Measurements from ENCODE around the gene PNPLA1. TPM values are rescaled to one million over a fixed set of nuclear protein-coding genes. Genes with fewer than 3 reads are reported as not detected.

Gene PNPLA1
- total RNA-seq, 4 donors from 2014 or later: not detected

GRCh38 chr6:36317623-36318022 is 47.8 kb downstream of the PNPLA1 start:
- no peak for TF ChIP-seq CTCF (IDR thresholded peaks at IDR 0.05; ENCODE audit: low read depth)

GRCh38 chr6:36318690-36319435 is 49.0 kb downstream of the PNPLA1 start:
- no peak for TF ChIP-seq CTCF (IDR thresholded peaks at IDR 0.05; ENCODE audit: low read depth)

DNA sequence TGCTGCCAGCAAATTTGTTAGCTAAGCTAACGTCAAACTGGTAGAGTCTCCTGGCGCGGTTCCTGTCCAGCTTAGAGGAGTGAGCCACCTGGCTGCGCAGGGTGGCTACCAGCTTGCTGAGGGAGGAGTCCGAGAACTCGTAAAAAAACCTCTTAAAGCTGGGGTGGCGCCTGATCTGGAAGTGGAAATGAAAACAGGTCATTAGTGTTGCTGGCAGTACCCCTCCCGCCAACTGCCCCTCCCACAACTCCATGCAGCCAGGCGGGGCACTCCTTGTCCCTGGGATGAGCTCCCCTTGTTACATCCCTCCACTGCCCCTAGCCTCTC is 49.5 kb downstream of the PNPLA1 start:
- no peak for TF ChIP-seq CTCF (IDR thresholded peaks at IDR 0.05; ENCODE audit: low read depth)

GRCh38 chr6:36319821-36320220 is 50.0 kb downstream of the PNPLA1 start:
- no peak for TF ChIP-seq CTCF (IDR thresholded peaks at IDR 0.05; ENCODE audit: low read depth)

DNA sequence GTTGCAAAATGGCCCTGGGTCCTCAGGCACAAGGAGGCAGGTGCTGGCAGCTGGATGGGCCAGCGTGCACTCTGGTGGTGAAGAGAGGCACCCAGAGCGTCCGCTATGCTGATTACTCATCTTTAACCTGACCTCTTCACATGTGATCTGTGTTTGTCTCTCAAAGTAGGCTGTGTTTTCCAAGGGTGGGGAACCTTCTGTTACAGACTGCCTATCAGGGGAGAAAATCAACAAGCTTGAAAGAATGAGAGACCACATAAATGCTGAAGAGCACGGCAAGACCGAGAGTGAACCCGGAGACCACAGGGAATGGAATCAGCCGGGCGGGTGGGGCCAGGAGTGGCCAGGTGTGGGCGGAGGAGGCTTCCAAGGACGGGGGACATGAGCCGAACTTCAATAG is 50.6 kb downstream of the PNPLA1 start:
- TF ChIP-seq CTCF (IDR thresholded peaks at IDR 0.05; ENCODE audit: low read depth): no peak

DNA sequence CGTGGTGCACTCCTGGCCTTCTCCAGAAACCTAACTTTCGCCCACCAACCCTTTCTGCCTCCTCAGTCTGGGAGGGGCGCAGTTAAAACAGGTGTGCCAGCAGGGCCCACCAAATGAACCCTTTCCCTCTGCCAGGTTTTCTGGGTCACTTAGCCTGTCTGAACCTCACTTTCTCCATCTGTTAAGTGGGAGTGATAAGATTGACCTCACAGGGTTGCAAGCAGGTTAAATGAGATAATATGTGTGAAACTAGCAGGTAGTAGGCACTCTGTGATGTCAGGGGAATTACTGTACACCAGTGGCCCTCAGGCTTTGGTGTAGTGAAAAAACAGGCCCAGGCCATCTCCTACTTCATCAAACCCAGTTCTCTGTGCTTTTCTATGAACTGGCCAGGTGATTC is 52.7 kb downstream of the PNPLA1 start:
- TF ChIP-seq CTCF (IDR thresholded peaks at IDR 0.05; ENCODE audit: low read depth): no peak

DNA sequence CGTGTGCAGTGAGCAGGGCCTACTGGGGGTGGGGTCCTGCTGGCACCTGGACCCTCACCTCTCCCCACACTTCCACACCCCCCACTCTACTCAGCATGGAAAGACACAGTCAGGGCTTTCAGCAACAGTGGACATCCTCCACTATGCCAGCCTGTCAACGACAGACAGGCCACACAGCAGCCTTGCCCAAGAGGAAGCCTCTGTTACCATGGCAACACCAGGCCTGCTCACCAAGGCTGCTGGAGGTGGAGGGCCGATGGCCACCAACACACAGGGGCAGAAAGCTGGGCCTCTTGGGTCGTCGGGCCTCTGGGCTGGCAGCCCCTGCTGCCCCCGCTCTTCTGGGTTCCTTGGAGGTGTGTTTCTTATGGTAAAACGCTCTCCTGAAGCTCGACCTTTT is 53.2 kb downstream of the PNPLA1 start:
- no peak for TF ChIP-seq CTCF (IDR thresholded peaks at IDR 0.05; ENCODE audit: low read depth)

Measured in subcutaneous adipose tissue (tissue), 4 donors.